ENCODE measurements around the gene ANKFN1.
A peak's percentile ranks its signal among the peaks of the same experiment; 100 is the strongest.
"Not testable (repeated sequence)": the region's sequence is repeated elsewhere in the genome, so short reads cannot be mapped to it uniquely, and the experiment has no call there.

Gene ANKFN1

GRCh38 chr17:56185491-56186221 lies 32.4 kb downstream of the ANKFN1 start:
- no peak for DNase-seq

GRCh38 chr17:56186222-56186786 lies 33.0 kb downstream of the ANKFN1 start:
- DNase-seq, result no peak

DNA sequence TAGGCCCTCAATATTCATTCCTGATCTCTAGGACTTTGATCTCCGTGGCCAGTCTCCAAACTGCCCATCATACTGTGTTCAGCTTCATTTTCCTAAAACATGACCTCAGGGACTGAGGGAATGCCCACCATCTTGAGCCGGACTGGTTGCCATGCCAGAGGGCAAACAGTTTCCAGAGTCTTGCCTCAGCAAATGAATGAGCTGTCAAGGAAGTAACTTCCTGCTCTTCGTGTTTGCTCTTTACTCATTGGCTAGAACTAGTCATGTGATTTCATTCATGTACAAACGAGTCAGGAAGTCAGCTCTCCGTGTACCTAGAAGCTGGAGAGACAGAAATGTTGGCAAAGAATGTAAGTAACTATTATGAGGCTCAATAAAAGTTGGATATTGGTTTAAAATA lies 50.2 kb downstream of the ANKFN1 start:
- peak in 1 of 4 experiments; percentile 2 for DNase-seq

- DNase-seq, result no peak
These were observed 53.1 kb downstream of the ANKFN1 start for GRCh38 chr17:56206351-56206750.

DNA sequence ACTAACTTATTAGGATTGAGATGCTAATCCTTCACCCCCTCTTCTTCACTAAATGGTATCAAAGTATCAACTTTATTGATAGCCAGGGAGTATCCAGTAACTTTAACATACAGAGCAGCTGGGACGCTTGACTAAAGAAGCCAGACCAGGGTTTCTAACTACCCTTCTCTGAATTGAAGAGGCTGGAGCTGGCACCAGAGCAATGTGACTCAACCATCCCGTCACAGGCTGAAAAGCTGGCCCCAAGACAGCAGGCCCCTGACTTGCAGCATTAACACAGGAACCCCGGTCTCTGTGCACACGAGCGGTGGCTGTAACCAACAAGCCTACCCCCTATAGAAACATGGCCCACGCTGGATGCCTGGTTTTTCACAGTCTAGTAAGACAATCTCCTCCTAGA lies 59.8 kb downstream of the ANKFN1 start:
- DNase-seq, result no peak

DNA sequence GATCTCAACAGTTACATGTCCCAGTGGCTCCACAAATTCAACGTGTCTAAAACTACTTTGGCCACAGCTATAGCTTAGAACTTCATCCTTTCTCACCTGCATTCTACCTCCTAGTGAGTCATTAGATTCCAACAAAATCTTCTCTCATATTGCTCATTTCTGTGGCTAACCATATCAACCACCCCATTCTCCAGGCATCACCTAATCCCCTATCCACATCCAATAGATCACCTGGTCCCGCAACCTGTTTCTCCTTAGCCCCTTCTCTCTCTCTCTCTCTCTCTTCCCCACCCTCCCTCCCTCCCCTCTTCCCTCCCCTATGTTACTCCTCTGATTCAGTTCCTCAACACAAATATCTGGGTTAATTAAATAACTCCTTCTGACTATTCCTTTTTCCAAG lies 64.6 kb downstream of the ANKFN1 start:
- no peak for DNase-seq

DNA sequence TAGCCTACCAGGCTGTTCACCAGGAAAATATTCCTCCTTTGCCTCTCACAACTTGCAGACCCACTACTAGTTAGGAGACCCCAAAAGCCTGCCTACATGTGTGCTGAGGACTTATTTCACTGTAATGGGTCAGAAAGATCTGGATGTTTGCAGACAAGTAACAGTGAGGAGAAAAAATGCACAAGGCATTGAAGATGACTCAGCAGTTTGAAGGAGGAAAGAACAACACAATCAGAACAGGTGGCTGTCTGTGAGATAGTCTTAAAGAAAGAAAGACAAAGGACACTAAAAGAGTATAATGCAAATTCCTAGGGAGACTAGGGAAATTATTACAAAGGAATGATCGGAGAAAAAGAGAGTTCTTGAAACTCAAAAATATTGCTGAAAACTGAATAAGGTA lies 69.0 kb downstream of the ANKFN1 start:
- DNase-seq, result no peak

DNA sequence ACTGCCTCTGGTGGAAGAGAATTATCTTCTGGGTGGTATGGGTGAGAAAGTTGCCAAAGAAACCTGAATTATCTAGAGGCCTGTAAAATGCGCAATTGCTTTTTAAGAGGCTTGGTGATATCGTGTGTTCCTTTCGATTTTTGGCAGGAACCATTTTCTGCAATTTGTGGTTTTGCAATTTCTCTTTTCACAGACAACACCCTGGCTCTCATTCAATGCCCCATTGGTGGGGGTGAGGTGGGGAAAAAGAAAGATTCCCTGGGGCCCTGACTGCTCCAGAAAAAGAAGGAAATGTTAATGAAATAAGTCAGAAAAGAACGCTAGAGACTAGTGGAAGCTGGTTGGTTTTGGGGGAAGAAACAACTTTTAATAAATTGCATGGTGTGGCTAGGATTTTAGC lies 77.4 kb downstream of the ANKFN1 start:
- DNase-seq, result peak in 2 of 4 experiments; percentile 5 to 17

DNA sequence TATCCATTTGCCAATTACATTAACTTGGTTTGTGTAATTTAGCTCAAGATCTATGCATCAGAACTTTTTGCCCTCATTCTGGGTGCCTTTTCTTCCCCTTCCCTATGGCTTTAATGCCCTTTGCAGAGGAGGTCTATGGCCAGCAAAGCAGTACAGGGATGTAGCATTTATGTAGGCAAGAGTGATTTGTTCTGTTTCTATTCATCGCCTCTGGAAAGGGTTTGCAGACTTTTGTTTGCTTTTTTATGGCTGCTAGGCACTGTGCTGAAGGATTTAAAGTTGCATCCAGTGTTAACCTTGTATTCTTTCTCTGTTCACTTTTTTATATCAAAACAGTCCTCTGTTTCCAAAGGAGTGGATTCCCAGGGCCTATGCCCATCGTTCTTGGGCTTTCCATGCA lies 78.0 kb downstream of the ANKFN1 start:
- no peak for DNase-seq

- DNase-seq, result no peak
These were observed 78.4 kb downstream of the ANKFN1 start for GRCh38 chr17:56231693-56232092.

GRCh38 chr17:56244268-56244890 lies 91.1 kb downstream of the ANKFN1 start:
- no peak for DNase-seq

GRCh38 chr17:56247816-56248215 lies 94.5 kb downstream of the ANKFN1 start:
- no peak for DNase-seq

DNA sequence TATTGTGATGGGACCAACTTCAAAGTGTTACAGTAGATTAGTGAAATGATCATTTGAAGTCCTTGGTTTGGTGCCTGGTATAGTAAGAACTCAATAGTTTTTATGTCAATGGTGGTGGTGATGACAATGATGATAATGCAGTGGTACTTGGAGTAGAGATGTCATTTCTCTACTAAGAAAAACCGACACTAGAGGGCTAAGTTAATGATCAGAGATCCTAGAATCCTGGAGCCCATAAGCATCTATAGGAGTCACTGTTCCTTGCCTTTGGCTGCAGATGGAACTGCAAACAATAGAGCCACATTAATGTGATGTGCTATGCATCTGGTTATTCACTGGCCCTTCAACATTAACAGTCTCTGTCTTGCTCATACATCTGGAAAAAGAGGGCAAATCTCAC lies 103.8 kb downstream of the ANKFN1 start:
- no peak for DNase-seq

- DNase-seq, result no peak
These were observed 107.2 kb downstream of the ANKFN1 start for GRCh38 chr17:56260376-56261002.

- DNase-seq, result no peak
These were observed 109.5 kb downstream of the ANKFN1 start for GRCh38 chr17:56262803-56263202.

DNA sequence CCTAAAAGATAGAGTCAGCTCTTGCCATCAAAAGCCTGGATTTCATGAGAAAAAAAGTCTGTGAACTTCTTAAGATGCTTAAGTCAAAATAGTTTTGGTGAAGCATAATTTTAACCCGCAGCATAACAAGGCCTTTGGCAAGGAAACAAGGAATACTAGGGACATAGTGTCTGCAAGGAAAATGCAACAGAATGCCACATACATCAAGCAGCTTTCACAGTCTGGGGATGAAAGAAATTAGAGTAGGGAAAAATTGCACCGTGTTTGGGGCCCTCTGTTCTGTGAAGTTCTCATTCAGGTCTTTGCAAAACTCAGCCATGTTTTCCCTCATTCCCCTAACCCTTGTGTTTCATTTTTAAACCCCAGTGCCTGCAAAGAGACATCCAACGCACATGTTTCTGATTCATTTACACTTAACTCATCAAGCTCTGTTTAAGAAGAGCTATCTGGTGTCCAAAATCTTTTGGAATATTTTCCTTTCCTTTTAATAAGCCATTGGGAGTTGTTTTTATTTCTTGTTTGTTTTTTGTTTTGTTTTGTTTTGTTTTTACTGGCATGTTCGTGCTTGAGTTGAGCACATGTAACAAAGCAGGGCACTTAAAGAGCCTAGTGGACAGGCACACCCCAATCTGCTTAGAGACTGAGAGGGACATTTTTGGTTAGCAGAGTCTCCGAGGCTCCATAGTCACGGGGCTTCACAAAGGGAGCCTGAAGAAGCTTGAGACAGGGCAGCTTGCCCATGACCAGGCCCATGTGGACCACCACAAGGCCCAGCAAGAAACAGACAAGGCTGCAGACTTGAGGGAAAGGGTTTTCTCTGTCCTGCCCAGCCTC lies 116.5 kb downstream of the ANKFN1 start:
- no peak for DNase-seq

GRCh38 chr17:56274491-56274890 lies 121.2 kb downstream of the ANKFN1 start:
- DNase-seq, result no peak

GRCh38 chr17:56284482-56284881 lies 131.2 kb downstream of the ANKFN1 start:
- DNase-seq, result peak in 1 of 4 experiments; percentile 15

DNA sequence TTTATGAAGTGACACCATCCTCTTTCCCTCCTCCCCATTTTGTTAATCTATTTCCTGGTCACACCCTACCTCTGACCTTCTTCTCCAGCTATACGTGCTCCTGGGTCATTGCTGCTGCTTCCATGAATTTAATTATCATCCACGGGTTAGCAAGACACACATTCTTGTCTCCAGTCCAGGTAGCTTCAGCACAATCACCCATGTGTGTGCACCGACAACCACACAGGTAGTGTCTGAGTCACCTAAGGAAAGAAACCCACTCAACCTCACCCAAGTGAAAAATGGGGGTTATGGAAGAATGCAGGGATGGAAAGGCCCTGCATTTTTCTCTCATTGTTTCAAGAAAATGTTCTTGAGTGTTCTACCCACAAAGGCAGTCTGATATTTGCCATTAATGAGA lies 135.5 kb downstream of the ANKFN1 start:
- DNase-seq, result not testable (repeated sequence)

DNA sequence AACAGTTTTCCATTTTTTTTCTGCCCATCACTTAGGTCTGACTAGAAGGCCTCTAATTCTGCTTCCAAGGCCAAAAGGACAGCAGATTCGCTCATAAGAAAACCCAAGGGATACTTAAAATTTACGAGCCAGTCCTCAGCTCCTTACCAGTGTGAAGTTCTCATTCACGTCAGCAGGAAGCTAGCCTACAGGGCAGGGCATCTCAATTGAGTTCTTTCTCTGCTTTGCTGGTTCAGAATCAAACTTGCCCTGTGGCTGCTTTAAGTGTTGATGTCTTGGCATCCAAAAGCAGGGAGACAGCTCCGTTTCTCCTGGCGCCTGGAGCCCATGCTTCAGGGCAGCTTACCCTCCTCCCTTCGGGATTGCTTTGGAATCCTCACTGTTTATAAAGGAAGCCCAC lies 136.0 kb downstream of the ANKFN1 start:
- DNase-seq, result no peak

GRCh38 chr17:56290101-56290801 lies 137.0 kb downstream of the ANKFN1 start:
- DNase-seq, result peak in 2 of 4 experiments; percentile 53 to 56

DNA sequence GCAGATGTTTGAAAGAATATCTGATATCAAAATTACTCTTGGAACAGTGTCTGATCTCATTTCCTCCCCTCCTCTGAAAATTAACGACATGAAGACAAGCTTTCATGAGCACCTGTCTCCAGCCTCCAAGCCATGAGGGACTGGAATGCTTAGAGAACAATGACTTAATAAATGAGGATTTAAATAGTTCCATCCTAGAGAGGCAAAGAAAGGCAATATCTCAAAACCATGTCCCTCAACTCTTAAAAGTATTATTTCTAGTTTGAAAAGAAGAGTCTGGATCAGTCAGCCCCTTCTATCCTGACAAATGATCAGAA lies 137.5 kb downstream of the ANKFN1 start:
- no peak for DNase-seq
